ENCODE results near the gene PODNL1. TPM values are rescaled to one million over a fixed set of nuclear protein-coding genes. Genes with fewer than 3 reads are reported as not detected.

The PODNL1 gene
- total and polyA plus RNA-seq, 2 experiments from 2014 or later: 0.24 TPM; not detected in 1

DNA sequence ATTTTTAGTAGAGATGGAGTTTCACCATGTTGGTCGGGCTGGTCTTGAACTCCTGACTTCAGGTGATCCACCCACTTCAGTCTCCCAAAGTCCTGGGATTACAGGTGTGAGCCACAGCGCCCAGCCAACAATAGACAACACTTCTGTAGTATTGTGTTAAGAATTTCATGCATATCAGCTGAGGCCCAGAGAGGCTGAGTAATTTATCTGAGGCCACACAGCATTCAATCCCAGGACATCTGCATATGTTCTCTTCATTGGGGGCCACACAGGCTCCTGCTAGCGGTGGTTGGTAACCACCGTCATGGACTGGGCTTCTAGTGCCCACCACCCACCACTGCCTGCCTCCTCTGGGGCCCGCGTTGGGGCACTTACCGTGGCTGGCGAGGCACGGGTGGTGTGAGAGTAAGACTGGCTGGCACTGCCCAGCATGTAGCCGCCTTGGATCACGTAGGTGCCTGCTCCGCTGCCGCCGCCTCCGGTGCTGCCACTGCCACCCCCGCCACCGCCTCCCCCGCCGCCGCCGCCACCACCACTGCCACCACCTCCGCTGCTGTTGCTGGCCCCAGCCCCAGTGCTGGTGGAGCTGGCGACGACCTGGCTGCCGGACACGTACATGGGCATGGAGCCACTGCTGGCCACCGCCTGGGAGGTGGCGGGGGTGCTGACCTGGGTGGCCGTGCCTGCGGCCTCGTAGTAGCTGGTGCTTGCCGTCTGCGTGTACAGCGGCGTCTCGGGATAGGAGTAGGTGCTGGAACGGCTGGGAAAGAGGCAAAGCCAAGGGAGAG, 34.3 kb upstream of the PODNL1 start:
- H3K4me3 ChIP-seq: no peak overlapping the region
- peaks cover 13% of the 10 kb centered on the region for H3K36me3 Mint-ChIP-seq (ENCODE audit: low read depth)
- no peak overlapping the region for H3K27ac ChIP-seq (ENCODE audit: low read depth)
- ATAC-seq (no peak), DNase-seq (ENCODE audit: low spot score) (no peak)
- H3K4me1 Mint-ChIP-seq: peaks cover 8% of the 10 kb centered on the region
- peaks cover 11% of the 10 kb centered on the region for H3K27me3 Mint-ChIP-seq (ENCODE audit: insufficient read depth, low read depth, poor library complexity)
- H3K9me3 Mint-ChIP-seq: no peaks in the 10 kb centered on the region
- H3K9me2 ChIP-seq (ENCODE audit: insufficient read depth): no peaks in the 10 kb centered on the region
- H3K36me3 ChIP-seq (ENCODE audit: insufficient read depth): no peaks in the 10 kb centered on the region
- H3K4me2 ChIP-seq: no peak overlapping the region
- 0 out of 2 replicates have a peak, but pooled peaks cover 6% of the 10 kb centered on the region for H3K4me1 ChIP-seq (ENCODE audit: insufficient read depth)
- H3K79me2 ChIP-seq (replicated peaks; ENCODE audit: insufficient read depth): no peaks in the 10 kb centered on the region
- H3K4me3 Mint-ChIP-seq: no peak overlapping the region
- H4K20me1 ChIP-seq (replicated peaks; ENCODE audit: insufficient read depth): no peaks in the 10 kb centered on the region
- TF ChIP-seq ZNF114 (CRISPR knock-in tag; IDR thresholded peaks at IDR 0.05) (no peak), POLR2AphosphoS5 (IDR thresholded peaks at IDR 0.05; ENCODE audit: low read depth) (no peak), NANOG (IDR thresholded peaks at IDR 0.05; ENCODE audit: borderline replicate concordance) (no peak), REST (IDR thresholded peaks at IDR 0.05; ENCODE audit: unreplicated experiment) (no peak), CREB1 (CRISPR knock-in tag; IDR thresholded peaks at IDR 0.05; ENCODE audit: low read depth) (no peak), EZH2 (IDR thresholded peaks at IDR 0.05; ENCODE audit: low read depth, unreplicated experiment) (no peak), JUNB (IDR thresholded peaks at IDR 0.05; ENCODE audit: unreplicated experiment) (no peak), ETS1 (IDR thresholded peaks at IDR 0.05) (no peak), STAT1 (IDR thresholded peaks at IDR 0.05; ENCODE audit: unreplicated experiment) (no peak), ZNF331 (CRISPR knock-in tag; IDR thresholded peaks at IDR 0.05; ENCODE audit: low read depth) (no peak), EZH2phosphoT487 (IDR thresholded peaks at IDR 0.05; ENCODE audit: unreplicated experiment) (no peak)
- TF ChIP-seq, protein P1, sequence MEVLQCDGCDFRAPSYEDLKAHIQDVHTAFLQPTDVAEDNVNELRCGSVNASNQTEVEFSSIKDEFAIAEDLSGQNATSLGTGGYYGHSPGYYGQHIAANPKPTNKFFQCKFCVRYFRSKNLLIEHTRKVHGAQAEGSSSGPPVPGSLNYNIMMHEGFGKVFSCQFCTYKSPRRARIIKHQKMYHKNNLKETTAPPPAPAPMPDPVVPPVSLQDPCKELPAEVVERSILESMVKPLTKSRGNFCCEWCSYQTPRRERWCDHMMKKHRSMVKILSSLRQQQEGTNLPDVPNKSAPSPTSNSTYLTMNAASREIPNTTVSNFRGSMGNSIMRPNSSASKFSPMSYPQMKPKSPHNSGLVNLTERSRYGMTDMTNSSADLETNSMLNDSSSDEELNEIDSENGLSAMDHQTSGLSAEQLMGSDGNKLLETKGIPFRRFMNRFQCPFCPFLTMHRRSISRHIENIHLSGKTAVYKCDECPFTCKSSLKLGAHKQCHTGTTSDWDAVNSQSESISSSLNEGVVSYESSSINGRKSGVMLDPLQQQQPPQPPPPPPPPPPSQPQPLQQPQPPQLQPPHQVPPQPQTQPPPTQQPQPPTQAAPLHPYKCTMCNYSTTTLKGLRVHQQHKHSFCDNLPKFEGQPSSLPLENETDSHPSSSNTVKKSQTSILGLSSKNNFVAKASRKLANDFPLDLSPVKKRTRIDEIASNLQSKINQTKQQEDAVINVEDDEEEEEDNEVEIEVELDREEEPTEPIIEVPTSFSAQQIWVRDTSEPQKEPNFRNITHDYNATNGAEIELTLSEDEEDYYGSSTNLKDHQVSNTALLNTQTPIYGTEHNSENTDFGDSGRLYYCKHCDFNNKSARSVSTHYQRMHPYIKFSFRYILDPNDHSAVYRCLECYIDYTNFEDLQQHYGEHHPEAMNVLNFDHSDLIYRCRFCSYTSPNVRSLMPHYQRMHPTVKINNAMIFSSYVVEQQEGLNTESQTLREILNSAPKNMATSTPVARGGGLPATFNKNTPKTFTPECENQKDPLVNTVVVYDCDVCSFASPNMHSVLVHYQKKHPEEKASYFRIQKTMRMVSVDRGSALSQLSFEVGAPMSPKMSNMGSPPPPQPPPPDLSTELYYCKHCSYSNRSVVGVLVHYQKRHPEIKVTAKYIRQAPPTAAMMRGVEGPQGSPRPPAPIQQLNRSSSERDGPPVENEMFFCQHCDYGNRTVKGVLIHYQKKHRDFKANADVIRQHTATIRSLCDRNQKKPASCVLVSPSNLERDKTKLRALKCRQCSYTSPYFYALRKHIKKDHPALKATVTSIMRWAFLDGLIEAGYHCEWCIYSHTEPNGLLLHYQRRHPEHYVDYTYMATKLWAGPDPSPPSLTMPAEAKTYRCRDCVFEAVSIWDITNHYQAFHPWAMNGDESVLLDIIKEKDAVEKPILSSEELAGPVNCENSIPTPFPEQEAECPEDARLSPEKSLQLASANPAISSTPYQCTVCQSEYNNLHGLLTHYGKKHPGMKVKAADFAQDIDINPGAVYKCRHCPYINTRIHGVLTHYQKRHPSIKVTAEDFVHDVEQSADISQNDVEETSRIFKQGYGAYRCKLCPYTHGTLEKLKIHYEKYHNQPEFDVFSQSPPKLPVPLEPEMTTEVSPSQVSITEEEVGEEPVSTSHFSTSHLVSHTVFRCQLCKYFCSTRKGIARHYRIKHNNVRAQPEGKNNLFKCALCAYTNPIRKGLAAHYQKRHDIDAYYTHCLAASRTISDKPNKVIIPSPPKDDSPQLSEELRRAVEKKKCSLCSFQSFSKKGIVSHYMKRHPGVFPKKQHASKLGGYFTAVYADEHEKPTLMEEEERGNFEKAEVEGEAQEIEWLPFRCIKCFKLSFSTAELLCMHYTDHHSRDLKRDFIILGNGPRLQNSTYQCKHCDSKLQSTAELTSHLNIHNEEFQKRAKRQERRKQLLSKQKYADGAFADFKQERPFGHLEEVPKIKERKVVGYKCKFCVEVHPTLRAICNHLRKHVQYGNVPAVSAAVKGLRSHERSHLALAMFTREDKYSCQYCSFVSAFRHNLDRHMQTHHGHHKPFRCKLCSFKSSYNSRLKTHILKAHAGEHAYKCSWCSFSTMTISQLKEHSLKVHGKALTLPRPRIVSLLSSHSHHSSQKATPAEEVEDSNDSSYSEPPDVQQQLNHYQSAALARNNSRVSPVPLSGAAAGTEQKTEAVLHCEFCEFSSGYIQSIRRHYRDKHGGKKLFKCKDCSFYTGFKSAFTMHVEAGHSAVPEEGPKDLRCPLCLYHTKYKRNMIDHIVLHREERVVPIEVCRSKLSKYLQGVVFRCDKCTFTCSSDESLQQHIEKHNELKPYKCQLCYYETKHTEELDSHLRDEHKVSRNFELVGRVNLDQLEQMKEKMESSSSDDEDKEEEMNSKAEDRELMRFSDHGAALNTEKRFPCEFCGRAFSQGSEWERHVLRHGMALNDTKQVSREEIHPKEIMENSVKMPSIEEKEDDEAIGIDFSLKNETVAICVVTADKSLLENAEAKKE (CRISPR knock-in tag; IDR thresholded peaks at IDR 0.05): no peak
- TF ChIP-seq, protein P2, sequence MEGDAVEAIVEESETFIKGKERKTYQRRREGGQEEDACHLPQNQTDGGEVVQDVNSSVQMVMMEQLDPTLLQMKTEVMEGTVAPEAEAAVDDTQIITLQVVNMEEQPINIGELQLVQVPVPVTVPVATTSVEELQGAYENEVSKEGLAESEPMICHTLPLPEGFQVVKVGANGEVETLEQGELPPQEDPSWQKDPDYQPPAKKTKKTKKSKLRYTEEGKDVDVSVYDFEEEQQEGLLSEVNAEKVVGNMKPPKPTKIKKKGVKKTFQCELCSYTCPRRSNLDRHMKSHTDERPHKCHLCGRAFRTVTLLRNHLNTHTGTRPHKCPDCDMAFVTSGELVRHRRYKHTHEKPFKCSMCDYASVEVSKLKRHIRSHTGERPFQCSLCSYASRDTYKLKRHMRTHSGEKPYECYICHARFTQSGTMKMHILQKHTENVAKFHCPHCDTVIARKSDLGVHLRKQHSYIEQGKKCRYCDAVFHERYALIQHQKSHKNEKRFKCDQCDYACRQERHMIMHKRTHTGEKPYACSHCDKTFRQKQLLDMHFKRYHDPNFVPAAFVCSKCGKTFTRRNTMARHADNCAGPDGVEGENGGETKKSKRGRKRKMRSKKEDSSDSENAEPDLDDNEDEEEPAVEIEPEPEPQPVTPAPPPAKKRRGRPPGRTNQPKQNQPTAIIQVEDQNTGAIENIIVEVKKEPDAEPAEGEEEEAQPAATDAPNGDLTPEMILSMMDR (conservative IDR thresholded peaks at IDR 0.05; ENCODE audit: low read depth in 2 of 2): no peak
- no peaks in the 10 kb centered on the region for H3K27me3 ChIP-seq (ENCODE audit: insufficient read depth)
- no peaks in the 10 kb centered on the region for H3F3A ChIP-seq (replicated peaks; ENCODE audit: low read depth)
- no peak overlapping the region; the same call in 1 of the 2 replicates for H3K27ac Mint-ChIP-seq
- H2AFZ ChIP-seq: no peak overlapping the region
